GM18858 (cell line): Measurements from ENCODE around the gene CLDN24.
A peak's percentile ranks its signal among the peaks of the same experiment; 100 is the strongest.

Experiments used
- ATAC-seq: cut with Tn5 transposase; IDR thresholded peaks from one replicate; pipeline ENCODE4 v1.9.1; 2021; ENCODE audit not compliant: unreplicated experiment

The CLDN24 gene

GRCh38 chr4:183323295-183323694 lies 1.1 kb upstream of the CLDN24 start:
- no peak for ATAC-seq

- no peak for ATAC-seq
Observed at GRCh38 chr4:183321516-183321915, 710 bp downstream of the CLDN24 start.

GRCh38 chr4:183321079-183321478 lies 1.1 kb downstream of the CLDN24 start:
- ATAC-seq: no peak

- no peak for ATAC-seq
Observed at GRCh38 chr4:183320211-183321059, 1.8 kb downstream of the CLDN24 start, which contains the start of gene CLDN22. Gene CLDN22, minus strand, starts transcription at chr4:183320276. Its CDS starts 58 bp downstream, at chr4:183320218.

- ATAC-seq: no peak
Observed at GRCh38 chr4:183318656-183319055, 3.6 kb downstream of the CLDN24 start.

- ATAC-seq: no peak
Observed at GRCh38 chr4:183314806-183315205, 7.4 kb downstream of the CLDN24 start.

GRCh38 chr4:183314336-183314735 lies 7.9 kb downstream of the CLDN24 start:
- no peak for ATAC-seq

- no peak for ATAC-seq
Observed at GRCh38 chr4:183312841-183313240, 9.4 kb downstream of the CLDN24 start.

- no peak for ATAC-seq
Observed at GRCh38 chr4:183306811-183307210, 15.4 kb downstream of the CLDN24 start.

- ATAC-seq: no peak
Observed at GRCh38 chr4:183304538-183304937, 17.7 kb downstream of the CLDN24 start.

- ATAC-seq: no peak
Observed at GRCh38 chr4:183304067-183304466, 18.2 kb downstream of the CLDN24 start.

GRCh38 chr4:183303301-183303700 lies 18.9 kb downstream of the CLDN24 start:
- ATAC-seq: no peak

- no peak for ATAC-seq
Observed at GRCh38 chr4:183300655-183301054, 21.6 kb downstream of the CLDN24 start.

GRCh38 chr4:183300070-183300469 lies 22.2 kb downstream of the CLDN24 start:
- no peak for ATAC-seq

GRCh38 chr4:183299464-183299863 lies 22.8 kb downstream of the CLDN24 start:
- ATAC-seq: no peak

GRCh38 chr4:183297675-183298074 lies 24.6 kb downstream of the CLDN24 start:
- ATAC-seq: peak; percentile 76

GRCh38 chr4:183295711-183296110 lies 26.5 kb downstream of the CLDN24 start:
- ATAC-seq: no peak

- no peak for ATAC-seq
Observed at GRCh38 chr4:183291070-183291469, 31.2 kb downstream of the CLDN24 start.

- no peak for ATAC-seq
Observed at GRCh38 chr4:183289688-183290087, 32.5 kb downstream of the CLDN24 start.

GRCh38 chr4:183288955-183289354 lies 33.3 kb downstream of the CLDN24 start:
- no peak for ATAC-seq

GRCh38 chr4:183287677-183288076 lies 34.5 kb downstream of the CLDN24 start:
- peak; percentile 64 for ATAC-seq

GRCh38 chr4:183287309-183287659 lies 34.9 kb downstream of the CLDN24 start:
- peak; percentile 68 for ATAC-seq
